ENCODE data around the gene INO80B. TPM values are rescaled to one million over a fixed set of nuclear protein-coding genes. Genes with fewer than 3 reads are reported as not detected.

Gene INO80B
- polyA plus RNA-seq, 1 donor from 2014 or later = 35.2 TPM

- TF ChIP-seq MXI1 (conservative IDR thresholded peaks at IDR 0.05; ENCODE audit: poor library complexity, severe bottlenecking) (no peak), TAF1 (IDR thresholded peaks at IDR 0.05; ENCODE audit: low read depth) (no peak)
- Histone ChIP-seq H4K20me1 (ENCODE audit: insufficient read depth) (no peaks in the 10 kb centered on the region), H3K9me3 (ENCODE audit: low read length) (no peaks in the 10 kb centered on the region), H2AFZ (ENCODE audit: low read depth, low read length) (no peak overlapping the region), H3K79me2 (replicated peaks; ENCODE audit: insufficient read depth, low read length) (no peaks in the 10 kb centered on the region), H3K36me3 (ENCODE audit: insufficient read depth, low read length) (no peaks in the 10 kb centered on the region), H3K9ac (ENCODE audit: low read length) (peak overlapping the region; percentile 45), H3K4me2 (ENCODE audit: low read length) (no peak overlapping the region), H3K9me2 (ENCODE audit: insufficient read depth, low read length) (no peaks in the 10 kb centered on the region), H3K27ac (ENCODE audit: low read length) (no peak overlapping the region), H3F3A (ENCODE audit: insufficient read depth, low read length, poor library complexity, severe bottlenecking) (no peaks in the 10 kb centered on the region), H3K4me3 (ENCODE audit: low read length) (peak overlapping the region; percentile 57), H3K27me3 (ENCODE audit: insufficient read depth, low read depth, low read length) (peaks cover 29% of the 10 kb centered on the region)
Observed at GRCh38 chr2:74439803-74440377, 15.0 kb upstream of the INO80B start.

- TF ChIP-seq SMC3 (conservative IDR thresholded peaks at IDR 0.05; ENCODE audit: poor library complexity) (no peak), CTCF (IDR thresholded peaks at IDR 0.05; ENCODE audit: poor library complexity, severe bottlenecking) (peak; percentile 33)
- H3K4me2 ChIP-seq (ENCODE audit: low read length) = no peak overlapping the region
- H3K27me3 ChIP-seq (ENCODE audit: insufficient read depth, low read depth, low read length) = peaks cover 29% of the 10 kb centered on the region
- H3F3A ChIP-seq (ENCODE audit: insufficient read depth, low read length, poor library complexity, severe bottlenecking) = no peaks in the 10 kb centered on the region
- no peaks in the 10 kb centered on the region for H3K9me2 ChIP-seq (ENCODE audit: insufficient read depth, low read length)
- no peaks in the 10 kb centered on the region for H3K79me2 ChIP-seq (replicated peaks; ENCODE audit: insufficient read depth, low read length)
- H3K27ac ChIP-seq (ENCODE audit: low read length) = no peak overlapping the region
- H3K9ac ChIP-seq (ENCODE audit: low read length) = peak overlapping the region; percentile 45
- no peaks in the 10 kb centered on the region for H3K36me3 ChIP-seq (ENCODE audit: insufficient read depth, low read length)
- peak overlapping the region; percentile 21 for H2AFZ ChIP-seq (ENCODE audit: low read depth, low read length)
- no peaks in the 10 kb centered on the region for H4K20me1 ChIP-seq (ENCODE audit: insufficient read depth)
- H3K4me3 ChIP-seq (ENCODE audit: low read length) = peak overlapping the region; percentile 57
- no peaks in the 10 kb centered on the region for H3K9me3 ChIP-seq (ENCODE audit: low read length)
Observed at GRCh38 chr2:74440378-74441169, 14.3 kb upstream of the INO80B start.

GRCh38 chr2:74441170-74441689 lies 13.7 kb upstream of the INO80B start:
- Histone ChIP-seq H3K4me3 (ENCODE audit: low read length) (peak overlapping the region; percentile 57), H3K9me3 (ENCODE audit: low read length) (no peaks in the 10 kb centered on the region), H3K79me2 (replicated peaks; ENCODE audit: insufficient read depth, low read length) (no peaks in the 10 kb centered on the region), H3K36me3 (ENCODE audit: insufficient read depth, low read length) (no peaks in the 10 kb centered on the region), H3K27ac (ENCODE audit: low read length) (no peak overlapping the region), H3K9ac (ENCODE audit: low read length) (peak overlapping the region; percentile 45), H2AFZ (ENCODE audit: low read depth, low read length) (no peak overlapping the region), H3K4me2 (ENCODE audit: low read length) (no peak overlapping the region), H3F3A (ENCODE audit: insufficient read depth, low read length, poor library complexity, severe bottlenecking) (no peaks in the 10 kb centered on the region), H3K27me3 (ENCODE audit: insufficient read depth, low read depth, low read length) (peaks cover 29% of the 10 kb centered on the region), H3K9me2 (ENCODE audit: insufficient read depth, low read length) (no peaks in the 10 kb centered on the region), H4K20me1 (ENCODE audit: insufficient read depth) (no peaks in the 10 kb centered on the region)
- TF ChIP-seq CTCF (IDR thresholded peaks at IDR 0.05; ENCODE audit: poor library complexity, severe bottlenecking) = no peak
- no peak for TF ChIP-seq RAD21 (conservative IDR thresholded peaks at IDR 0.05)
- no peak for TF ChIP-seq EP300 (conservative IDR thresholded peaks at IDR 0.05; ENCODE audit: poor library complexity, severe bottlenecking)
- no peak for TF ChIP-seq EZH2 (IDR thresholded peaks at IDR 0.05; ENCODE audit: borderline replicate concordance, insufficient read depth, low read length, poor library complexity, severe bottlenecking)
- TF ChIP-seq TAF1 (IDR thresholded peaks at IDR 0.05; ENCODE audit: low read depth) = no peak
- TF ChIP-seq MXI1 (conservative IDR thresholded peaks at IDR 0.05; ENCODE audit: poor library complexity, severe bottlenecking) = no peak
- TF ChIP-seq POLR2AphosphoS5 (IDR thresholded peaks at IDR 0.05) = no peak
- TF ChIP-seq REST (IDR thresholded peaks at IDR 0.05; ENCODE audit: borderline replicate concordance) = no peak
- no peak for TF ChIP-seq SMC3 (conservative IDR thresholded peaks at IDR 0.05; ENCODE audit: poor library complexity)

All from neural cell (in vitro differentiated cells).